Trophoblast cell (in vitro differentiated cells and primary cell): ENCODE data around the gene COL23A1.

ENCODE experiments used
- DNase-seq, 2 donors: peaks; one replicate each; pipeline ENCODE4 v3.0.0-alpha.2; 2016
- H2AFZ ChIP-seq: 2 replicates; pipeline ENCODE4 v1.6.1; 2013; ENCODE audit warnings: low read length, moderate library complexity, mild to moderate bottlenecking; ENCODE audit not compliant: insufficient read depth, poor library complexity
- H2AK5ac ChIP-seq: 2 replicates; pipeline ENCODE4 v1.6.1; 2013; ENCODE audit warnings: mild to moderate bottlenecking, low read length
- H2BK120ac ChIP-seq: 2 replicates; pipeline ENCODE4 v1.6.1; 2013; ENCODE audit warnings: low read length, mild to moderate bottlenecking, moderate library complexity; ENCODE audit not compliant: insufficient read depth, poor library complexity
- H2BK12ac ChIP-seq: 2 replicates; pipeline ENCODE4 v1.6.1; 2013; ENCODE audit warnings: mild to moderate bottlenecking, low read length, moderate library complexity
- H2BK5ac ChIP-seq: 2 replicates; pipeline ENCODE4 v1.6.1; 2013; ENCODE audit warnings: low read length, low read depth, moderate library complexity, mild to moderate bottlenecking; ENCODE audit not compliant: poor library complexity
- H3K14ac ChIP-seq: 2 replicates; pipeline ENCODE4 v1.6.1; 2013; ENCODE audit warnings: mild to moderate bottlenecking, low read length
- H3K18ac ChIP-seq: 2 replicates; pipeline ENCODE4 v1.6.1; 2013; ENCODE audit warnings: mild to moderate bottlenecking, low read length
- H3K23ac ChIP-seq: 2 replicates; pipeline ENCODE4 v1.6.1; 2013; ENCODE audit warnings: low read length
- H3K27ac ChIP-seq: 2 replicates; pipeline ENCODE4 v1.5.1; 2013; ENCODE audit warnings: low read depth, mild to moderate bottlenecking, inconsistent platforms, low read length, moderate library complexity
- H3K27me3 ChIP-seq: 2 replicates; pipeline ENCODE4 v1.6.1; 2013; ENCODE audit warnings: inconsistent platforms, mild to moderate bottlenecking, low read length, moderate library complexity; ENCODE audit not compliant: insufficient read depth
- H3K36me3 ChIP-seq, 2 experiments: 1 replicate in 1 of 2; 2 replicates in 1 of 2; pipeline ENCODE4 v1.6.1; 2013; ENCODE audit warnings: low read length in 2 of 2, mild to moderate bottlenecking in 2 of 2, moderate library complexity in 1 of 2; ENCODE audit not compliant: insufficient read depth in 2 of 2, control insufficient read depth in 1 of 2
- H3K4ac ChIP-seq: 2 replicates; pipeline ENCODE4 v1.6.1; 2013; ENCODE audit warnings: low read depth, mild to moderate bottlenecking, low read length, moderate library complexity
- H3K4me1 ChIP-seq, 2 experiments: 1 replicate in 1 of 2; 2 replicates in 1 of 2; pipeline ENCODE4 v1.6.1; 2013; ENCODE audit warnings: low read length in 2 of 2, mild to moderate bottlenecking in 2 of 2, moderate library complexity in 1 of 2; ENCODE audit not compliant: insufficient read depth in 2 of 2, control insufficient read depth in 1 of 2
- H3K4me2 ChIP-seq: 2 replicates; pipeline ENCODE4 v1.6.1; 2013; ENCODE audit warnings: inconsistent platforms, mild to moderate bottlenecking, low read length, moderate library complexity
- H3K4me3 ChIP-seq: 2 replicates; pipeline ENCODE4 v1.5.1; 2013; ENCODE audit warnings: mild to moderate bottlenecking, low read depth, low read length, inconsistent platforms
- H3K79me1 ChIP-seq: one replicate; pipeline ENCODE4 v1.6.1; 2013; ENCODE audit warnings: low read length
- H3K79me2 ChIP-seq: 2 replicates; pipeline ENCODE4 v1.6.1; 2013; ENCODE audit warnings: low read length, mild to moderate bottlenecking; ENCODE audit not compliant: control insufficient read depth, insufficient read depth, poor library complexity
- H3K9ac ChIP-seq: 2 replicates; pipeline ENCODE4 v1.6.1; 2013; ENCODE audit warnings: mild to moderate bottlenecking, low read length
- H3K9me3 ChIP-seq: 2 replicates; pipeline ENCODE4 v1.6.1; 2013; ENCODE audit warnings: low read depth, mild to moderate bottlenecking, control low read depth, inconsistent platforms, low read length; ENCODE audit not compliant: insufficient read depth
- H4K12ac ChIP-seq: 2 replicates; pipeline ENCODE4 v1.6.1; 2013; ENCODE audit warnings: low read depth, mild to moderate bottlenecking, low read length, moderate library complexity
- H4K8ac ChIP-seq: 2 replicates; pipeline ENCODE4 v1.6.1; 2013; ENCODE audit warnings: low read depth, mild to moderate bottlenecking, low read length, moderate library complexity
- H4K91ac ChIP-seq: one replicate; pipeline ENCODE4 v1.6.1; 2013; ENCODE audit warnings: low read depth, mild to moderate bottlenecking, low read length, moderate library complexity
- WGBS: extraction: QIAGEN DNeasy Blood & Tissue Kit; methylation state at CpG from one replicate; pipeline ENCODE4 v1.1.7; 2013; ENCODE audit warnings: missing lambda C conversion rate; ENCODE audit not compliant: insufficient read length, insufficient coverage; ENCODE audit errors: extremely low coverage; 5-methylcytosine and 5-hydroxymethylcytosine counted together

The COL23A1 gene

GRCh38 chr5:178349625-178350353 lies 240.4 kb downstream of the COL23A1 start:
- H4K91ac ChIP-seq: no peak overlapping the region
- H4K12ac ChIP-seq: no peak overlapping the region
- H3K4me3 ChIP-seq: no peak overlapping the region
- no peak overlapping the region for H3K14ac ChIP-seq
- peaks cover 3 to 7% of the 10 kb centered on the region in 2 experiments for H3K4me1 ChIP-seq
- no peak overlapping the region for H4K8ac ChIP-seq
- H3K36me3 ChIP-seq: no peaks in the 10 kb centered on the region
- no CpG with 5 or more reads among the region's 8 CpGs for WGBS
- H2BK5ac ChIP-seq: no peak overlapping the region
- no peak overlapping the region for H3K23ac ChIP-seq
- H3K79me2 ChIP-seq: no peaks in the 10 kb centered on the region
- no peaks in the 10 kb centered on the region for H3K27me3 ChIP-seq
- no peak overlapping the region for H3K27ac ChIP-seq
- H3K79me1 ChIP-seq: no peaks in the 10 kb centered on the region
- H2BK12ac ChIP-seq: no peak overlapping the region
- no peak for DNase-seq
- no peak overlapping the region for H3K4me2 ChIP-seq
- no peak overlapping the region for H3K9ac ChIP-seq
- no peak overlapping the region for H3K4ac ChIP-seq
- no peak overlapping the region for H2AFZ ChIP-seq
- H3K18ac ChIP-seq: no peak overlapping the region
- H2BK120ac ChIP-seq: no peak overlapping the region
- H2AK5ac ChIP-seq: no peak overlapping the region
- H3K9me3 ChIP-seq: peaks cover 2% of the 10 kb centered on the region

GRCh38 chr5:178349075-178349511 lies 241.1 kb downstream of the COL23A1 start:
- Histone ChIP-seq H3K36me3 (no peaks in the 10 kb centered on the region), H3K4me3 (no peak overlapping the region), H2BK5ac (no peak overlapping the region), H3K18ac (no peak overlapping the region), H3K23ac (no peak overlapping the region), H3K14ac (no peak overlapping the region), H3K4me2 (no peak overlapping the region), H2AFZ (no peak overlapping the region), H3K4me1 (peaks cover 3 to 7% of the 10 kb centered on the region in 2 experiments), H4K8ac (no peak overlapping the region), H4K12ac (no peak overlapping the region), H2BK120ac (no peak overlapping the region), H4K91ac (no peak overlapping the region), H3K9me3 (peaks cover 2% of the 10 kb centered on the region), H3K27ac (no peak overlapping the region), H3K79me2 (no peaks in the 10 kb centered on the region), H3K4ac (no peak overlapping the region), H2BK12ac (no peak overlapping the region), H3K79me1 (no peaks in the 10 kb centered on the region), H3K27me3 (no peaks in the 10 kb centered on the region), H2AK5ac (no peak overlapping the region), H3K9ac (no peak overlapping the region)
- WGBS: no CpG with 5 or more reads among the region's 13 CpGs
- DNase-seq: no peak

GRCh38 chr5:178348356-178349074 lies 241.7 kb downstream of the COL23A1 start:
- Histone ChIP-seq H2AFZ (no peak overlapping the region), H3K4me1 (peaks cover 3 to 7% of the 10 kb centered on the region in 2 experiments), H3K14ac (no peak overlapping the region), H4K12ac (no peak overlapping the region), H2BK12ac (no peak overlapping the region), H2AK5ac (no peak overlapping the region), H3K79me2 (no peaks in the 10 kb centered on the region), H3K79me1 (no peaks in the 10 kb centered on the region), H3K4ac (no peak overlapping the region), H3K9me3 (peaks cover 2% of the 10 kb centered on the region), H3K27me3 (no peaks in the 10 kb centered on the region), H3K23ac (no peak overlapping the region), H4K91ac (no peak overlapping the region), H3K9ac (no peak overlapping the region), H3K4me2 (no peak overlapping the region), H2BK5ac (no peak overlapping the region), H2BK120ac (no peak overlapping the region), H3K27ac (no peak overlapping the region), H4K8ac (no peak overlapping the region), H3K4me3 (no peak overlapping the region), H3K18ac (no peak overlapping the region), H3K36me3 (no peaks in the 10 kb centered on the region)
- DNase-seq: no peak
- no CpG with 5 or more reads among the region's 15 CpGs for WGBS

- Histone ChIP-seq H3K4me3 (peak overlapping the region; percentile 15), H2BK120ac (no peak overlapping the region), H3K4ac (no peak overlapping the region), H4K8ac (no peak overlapping the region), H3K79me1 (no peaks in the 10 kb centered on the region), H4K91ac (no peak overlapping the region), H3K27ac (no peak overlapping the region), H2BK5ac (no peak overlapping the region), H3K23ac (no peak overlapping the region), H2AK5ac (no peak overlapping the region), H3K27me3 (no peaks in the 10 kb centered on the region), H3K36me3 (no peaks in the 10 kb centered on the region), H3K9ac (no peak overlapping the region), H3K18ac (no peak overlapping the region), H2BK12ac (no peak overlapping the region), H3K9me3 (peaks cover 2% of the 10 kb centered on the region), H3K4me2 (no peak overlapping the region), H3K4me1 (peaks cover 3 to 7% of the 10 kb centered on the region in 2 experiments), H3K14ac (no peak overlapping the region), H3K79me2 (no peaks in the 10 kb centered on the region), H2AFZ (no peak overlapping the region), H4K12ac (no peak overlapping the region)
- no CpG with 5 or more reads among the region's 11 CpGs for WGBS
- DNase-seq: no peak
These were observed 242.2 kb downstream of the COL23A1 start for GRCh38 chr5:178347956-178348355.
